HAP-1 (cell line): ENCODE results near the gene LRP1-AS.
"Not testable (repeated sequence)": the region's sequence is repeated elsewhere in the genome, so short reads cannot be mapped to it uniquely, and the experiment has no call there.

Experiments
- DNase-seq, 2 experiments: peaks; one replicate each; pipeline ENCODE4 v3.0.0-alpha.2; 2016 to 2020; ENCODE audit warnings: low spot score in 2 of 2
- H3K27me3 ChIP-seq: fragments of 250-450 bp; sonication (Bioruptor Pico); 2 replicates; pipeline ENCODE4 v1.5.1; 2020; ENCODE audit warnings: low read depth, mild to moderate bottlenecking, moderate library complexity
- H3K36me3 ChIP-seq: fragments of 250-450 bp; sonication (Bioruptor Pico); replicated peaks from 2 replicates; pipeline ENCODE4 v1.5.1; 2020; ENCODE audit warnings: mild to moderate bottlenecking
- H3K4me1 ChIP-seq: fragments of 250-450 bp; sonication (Bioruptor Pico); 2 replicates; pipeline ENCODE4 v1.5.1; 2020; ENCODE audit warnings: mild to moderate bottlenecking
- H3K4me3 ChIP-seq: fragments of 250-450 bp; sonication (Bioruptor Pico); 2 replicates; pipeline ENCODE4 v1.5.1; 2020; ENCODE audit warnings: mild to moderate bottlenecking, moderate library complexity
- H3K9me3 ChIP-seq: fragments of 250-450 bp; sonication (Bioruptor Pico); 2 replicates; pipeline ENCODE4 v1.5.1; 2020; ENCODE audit warnings: mild to moderate bottlenecking, moderate library complexity
- in situ Hi-C: fragments of 300-500 bp; cut with MboI; formaldehyde crosslinking; loops from 3 replicates; pipeline ENCODE4 v1.14.3; 2020; ENCODE audit warnings: low sequenced_read_pairs, inconsistent platforms, mixed read lengths

Gene LRP1-AS

DNA sequence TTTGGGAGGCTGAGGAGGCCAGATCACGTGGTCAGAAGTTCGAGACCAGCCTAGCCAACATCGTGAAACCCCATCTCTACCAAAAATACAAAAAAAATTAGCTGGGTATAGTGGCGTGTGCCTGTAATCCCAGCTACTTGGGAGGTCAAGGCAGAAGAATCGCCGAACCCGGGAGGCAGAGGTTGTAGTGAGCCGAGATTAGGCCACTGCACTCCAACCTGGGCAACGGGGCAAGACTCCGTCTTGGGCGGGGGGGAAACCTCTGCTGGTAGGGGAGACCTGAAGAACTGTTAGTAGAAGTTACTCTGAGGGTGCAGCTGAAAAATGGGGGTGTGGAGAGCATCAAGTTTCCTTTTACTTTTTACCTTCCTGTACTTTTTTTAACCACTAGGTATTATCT lies 21.4 kb downstream of the LRP1-AS start:
- Histone ChIP-seq H3K27me3 (no peaks in the 10 kb centered on the region), H3K36me3 (no peaks in the 10 kb centered on the region), H3K4me1 (peaks cover 10% of the 10 kb centered on the region), H3K9me3 (no peaks in the 10 kb centered on the region), H3K4me3 (no peak overlapping the region)
- no peak for DNase-seq
- in situ Hi-C loops = no loop called here

DNA sequence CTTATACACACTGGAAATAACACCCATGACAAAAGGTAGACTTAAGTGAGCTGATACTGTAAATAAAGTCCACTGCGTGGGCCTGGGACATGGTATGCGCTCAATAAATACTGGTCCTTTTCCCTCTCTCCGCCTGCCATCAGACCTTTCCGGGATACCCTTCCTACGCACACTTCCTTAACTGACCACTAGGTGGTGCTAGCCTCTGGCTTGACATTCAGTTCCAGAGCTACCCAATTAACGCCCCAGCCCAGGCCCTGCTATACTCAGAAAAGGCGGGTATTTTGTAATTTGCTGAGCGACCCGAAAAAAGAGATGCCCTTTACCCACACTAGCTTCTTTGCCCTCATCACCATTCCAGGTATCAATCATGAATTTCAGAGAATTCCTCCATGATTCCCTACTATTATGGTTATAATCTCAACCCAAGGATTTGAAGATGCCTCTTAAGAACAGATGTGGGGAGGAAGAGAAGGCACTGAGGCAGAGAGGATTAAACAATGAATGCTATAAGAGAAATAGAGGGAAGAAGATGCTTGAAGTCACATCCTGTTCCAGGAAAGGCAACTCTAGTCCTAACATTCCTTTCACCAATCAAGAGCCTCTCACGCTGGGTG lies 23.1 kb downstream of the LRP1-AS start:
- Histone ChIP-seq H3K9me3 (no peaks in the 10 kb centered on the region), H3K27me3 (no peaks in the 10 kb centered on the region), H3K4me3 (no peak overlapping the region), H3K4me1 (peaks cover 7% of the 10 kb centered on the region), H3K36me3 (no peaks in the 10 kb centered on the region)
- in situ Hi-C loops = no loop called here
- DNase-seq = peak; percentile 70 to 87

DNA sequence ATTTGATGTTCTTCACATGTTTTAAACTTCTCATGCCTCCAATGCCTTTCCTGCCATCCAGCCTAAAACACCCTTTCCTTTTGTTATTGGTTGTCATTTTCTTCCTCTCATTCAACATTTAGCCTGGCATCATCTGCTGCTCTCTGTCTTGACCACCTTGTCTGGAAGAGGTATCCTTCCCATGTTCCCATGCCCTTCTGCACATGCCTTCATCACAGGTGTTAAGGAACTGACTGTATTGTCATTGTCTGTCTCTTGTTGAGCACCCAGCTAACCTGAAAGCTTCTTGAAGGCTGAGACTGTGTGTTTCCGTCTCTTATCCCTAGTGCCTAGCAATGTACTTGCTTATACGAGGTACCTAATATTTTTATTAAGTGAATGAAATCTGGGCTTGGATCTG lies 23.6 kb downstream of the LRP1-AS start:
- Histone ChIP-seq H3K4me3 (no peak overlapping the region), H3K27me3 (no peaks in the 10 kb centered on the region), H3K4me1 (peaks cover 7% of the 10 kb centered on the region), H3K36me3 (no peaks in the 10 kb centered on the region), H3K9me3 (no peaks in the 10 kb centered on the region)
- DNase-seq = no peak
- in situ Hi-C loops = no loop called here

DNA sequence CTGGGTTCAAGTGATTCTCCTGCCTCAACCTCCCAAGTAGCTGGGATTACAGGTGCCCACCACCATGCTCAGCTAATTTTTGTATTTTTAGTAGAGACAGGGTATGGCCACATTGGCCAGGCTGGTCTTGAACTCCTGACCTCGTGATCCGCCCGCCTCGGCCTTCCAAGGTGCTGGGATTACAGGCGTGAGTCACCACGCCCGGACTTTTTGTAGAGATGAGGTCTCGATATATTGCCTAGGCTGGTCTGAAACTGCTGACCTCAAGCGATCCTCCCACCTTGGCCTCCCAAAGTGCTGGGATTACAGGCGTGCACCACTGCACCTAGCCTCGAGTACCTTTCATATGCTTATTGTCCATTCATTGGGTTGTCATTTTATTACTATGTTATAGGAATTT lies 26.7 kb downstream of the LRP1-AS start:
- H3K4me1 ChIP-seq, DNase-seq, H3K4me3 ChIP-seq, H3K9me3 ChIP-seq, H3K27me3 ChIP-seq, in situ Hi-C loops, H3K36me3 ChIP-seq: not testable (repeated sequence)

DNA sequence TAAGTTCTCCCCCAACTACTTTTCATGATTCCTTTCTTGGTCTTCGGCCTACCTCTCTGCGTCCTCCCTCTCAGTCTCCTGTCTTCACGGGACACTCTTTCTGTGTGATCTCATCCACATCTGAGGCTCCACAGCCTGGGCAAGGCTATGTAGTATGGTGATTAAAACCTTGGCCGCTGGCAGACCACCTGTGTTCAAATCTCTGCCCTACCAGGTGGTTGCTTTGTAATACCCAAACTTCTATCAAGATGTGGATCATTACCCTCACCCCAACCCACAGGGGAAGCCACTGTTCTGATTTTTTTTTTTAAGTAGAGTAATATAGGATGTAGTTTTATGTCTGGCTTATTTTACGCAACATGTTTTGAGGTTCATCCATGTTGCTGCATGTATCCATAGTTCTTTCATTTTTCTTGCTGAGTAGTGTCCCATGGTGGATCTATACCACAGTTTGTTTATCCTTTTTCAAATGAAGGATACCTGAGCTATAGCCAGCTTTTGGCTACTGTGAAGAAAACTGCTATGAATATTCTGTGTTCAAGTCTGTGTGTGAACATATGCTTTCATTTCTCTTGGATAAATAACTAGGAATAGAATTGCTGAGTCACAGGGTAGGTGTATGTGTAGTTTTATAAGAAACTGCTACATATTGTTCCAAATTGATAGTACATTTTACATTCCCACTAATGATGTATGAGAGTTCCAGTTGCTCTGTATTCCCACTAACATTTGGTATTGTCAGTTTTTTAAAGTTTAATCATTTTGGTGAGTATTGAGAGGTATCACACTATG lies 27.9 kb downstream of the LRP1-AS start:
- no peak for DNase-seq
- Histone ChIP-seq H3K9me3 (no peaks in the 10 kb centered on the region), H3K4me3 (no peak overlapping the region), H3K4me1 (no peaks in the 10 kb centered on the region), H3K36me3 (no peaks in the 10 kb centered on the region), H3K27me3 (peaks cover 2% of the 10 kb centered on the region; the same call in 1 of the 2 replicates)
- in situ Hi-C loops = loop anchor here (10.0 kb wide), 1 partner anchor 355 kb away; the partner anchor contains the start of gene HSD17B6

DNA sequence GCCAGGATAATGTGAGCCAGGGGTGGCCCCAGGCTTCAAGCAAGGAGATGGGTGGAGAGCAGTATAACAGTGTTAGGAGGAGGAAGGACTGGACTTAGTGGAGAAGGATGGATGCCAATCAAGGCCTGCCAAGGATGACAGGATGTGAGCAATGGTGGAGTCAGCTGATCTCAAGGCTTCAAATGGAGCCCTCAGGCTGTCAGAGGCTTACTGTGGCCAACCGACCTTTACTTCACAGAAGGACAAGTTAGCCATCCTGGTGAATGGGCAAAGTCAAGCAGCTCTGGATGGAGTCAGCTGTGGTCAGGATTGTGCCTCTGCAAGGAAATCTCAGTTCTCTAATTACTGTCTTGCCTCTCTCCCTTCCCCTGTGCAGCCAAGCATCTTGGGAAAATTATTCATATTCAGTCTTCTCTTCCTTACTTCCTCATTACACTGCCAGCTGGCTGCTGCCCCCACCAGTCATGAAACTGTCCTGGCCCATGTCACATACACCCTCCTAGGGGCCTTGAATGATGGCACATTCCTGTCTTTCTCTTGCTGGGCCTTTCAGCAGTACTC lies 28.6 kb downstream of the LRP1-AS start:
- no peaks in the 10 kb centered on the region for H3K4me1 ChIP-seq
- no peak for DNase-seq
- H3K27me3 ChIP-seq = peaks cover 2% of the 10 kb centered on the region; the same call in 1 of the 2 replicates
- in situ Hi-C loops = loop anchor here (10.0 kb wide), 1 partner anchor 354 kb away; the partner anchor contains the start of gene HSD17B6
- H3K9me3 ChIP-seq = no peaks in the 10 kb centered on the region
- no peaks in the 10 kb centered on the region for H3K36me3 ChIP-seq
- no peak overlapping the region for H3K4me3 ChIP-seq

DNA sequence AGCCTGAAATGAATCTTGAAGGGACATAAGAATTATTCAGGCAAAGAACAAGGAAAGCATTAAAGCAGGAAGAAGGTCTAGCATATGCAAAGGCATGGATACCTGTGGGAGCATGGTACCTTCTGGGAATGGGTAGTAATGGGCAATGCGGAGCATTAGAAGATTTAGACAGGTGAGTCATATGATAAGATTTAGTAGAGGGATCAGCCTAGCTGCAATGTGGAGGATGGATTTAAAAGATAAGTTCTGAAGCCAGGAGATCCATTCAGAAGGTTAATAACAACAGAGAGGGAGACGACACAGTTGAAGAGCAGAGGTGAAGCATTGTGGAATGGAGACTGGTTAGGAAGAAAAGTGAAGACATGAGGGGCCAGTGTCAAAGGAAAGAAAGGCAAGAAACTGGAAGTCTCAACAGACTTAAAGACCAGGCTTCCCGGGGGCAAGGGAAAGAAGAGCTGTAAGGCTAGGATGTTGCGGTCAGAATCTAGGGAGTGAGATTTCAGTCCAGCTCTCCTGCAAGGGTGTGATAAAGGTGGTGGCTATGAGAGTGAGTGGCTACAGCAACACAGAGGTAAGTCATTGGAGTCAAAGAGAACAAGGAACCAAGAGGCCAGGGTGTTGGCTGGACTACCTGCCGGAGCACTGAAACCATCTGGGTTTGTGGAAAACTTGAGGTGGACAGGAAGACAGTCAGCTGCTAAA lies 30.7 kb downstream of the LRP1-AS start:
- no peak for DNase-seq
- peaks cover 2% of the 10 kb centered on the region; the same call in 1 of the 2 replicates for H3K27me3 ChIP-seq
- H3K4me1 ChIP-seq = peaks cover 7% of the 10 kb centered on the region
- H3K9me3 ChIP-seq = no peaks in the 10 kb centered on the region
- in situ Hi-C loops = loop anchor here (10.0 kb wide), 1 partner anchor 352 kb away; the partner anchor contains the start of gene HSD17B6
- H3K4me3 ChIP-seq = no peak overlapping the region
- H3K36me3 ChIP-seq = no peaks in the 10 kb centered on the region

DNA sequence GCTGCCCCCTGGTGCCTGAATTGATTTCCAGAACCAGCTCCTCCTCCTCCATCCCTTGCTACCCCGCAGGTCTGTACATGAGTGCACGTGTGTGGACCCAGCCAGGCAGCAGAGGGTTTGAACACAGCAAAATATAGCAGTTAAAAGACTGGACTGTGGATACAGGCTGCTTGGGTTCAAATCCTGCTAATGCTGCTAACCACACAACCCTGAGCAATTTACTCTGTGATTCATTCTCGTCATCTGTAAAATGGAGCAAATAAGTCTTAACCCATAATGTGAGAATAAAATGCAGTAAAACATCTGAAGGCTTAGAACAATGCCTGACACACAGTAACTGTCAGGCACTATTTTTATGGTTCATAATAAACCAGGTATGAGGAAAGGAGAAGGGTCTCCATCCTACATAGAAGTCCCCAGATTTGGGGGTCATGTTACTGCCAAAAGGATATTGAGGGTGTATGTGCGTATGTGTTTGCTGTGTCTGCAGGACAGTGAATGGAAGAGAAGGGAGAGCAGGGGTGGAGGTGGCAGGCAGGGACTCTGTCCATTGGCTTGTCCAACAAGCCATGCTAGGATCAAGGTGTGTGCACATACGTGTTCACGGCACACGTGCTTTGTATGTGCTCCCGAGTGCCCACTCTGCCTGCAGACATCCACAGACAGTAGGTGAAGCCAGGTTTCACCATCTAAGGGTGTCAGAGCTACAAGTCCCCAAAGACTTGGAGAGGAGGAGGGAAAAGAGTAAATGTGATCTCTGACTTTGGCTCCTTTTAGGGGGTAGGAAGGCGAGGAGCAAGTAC lies 34.7 kb downstream of the LRP1-AS start:
- Histone ChIP-seq H3K4me3 (peak overlapping the region; percentile 32; the same call in 1 of the 2 replicates), H3K9me3 (no peaks in the 10 kb centered on the region), H3K36me3 (no peaks in the 10 kb centered on the region), H3K4me1 (peaks cover 31% of the 10 kb centered on the region), H3K27me3 (no peaks in the 10 kb centered on the region)
- in situ Hi-C loops = loop anchor here (5.0 to 10.0 kb wide), 3 partner anchors 45 to 348 kb away; partner anchors contain the start of gene HSD17B6
- DNase-seq = no peak

DNA sequence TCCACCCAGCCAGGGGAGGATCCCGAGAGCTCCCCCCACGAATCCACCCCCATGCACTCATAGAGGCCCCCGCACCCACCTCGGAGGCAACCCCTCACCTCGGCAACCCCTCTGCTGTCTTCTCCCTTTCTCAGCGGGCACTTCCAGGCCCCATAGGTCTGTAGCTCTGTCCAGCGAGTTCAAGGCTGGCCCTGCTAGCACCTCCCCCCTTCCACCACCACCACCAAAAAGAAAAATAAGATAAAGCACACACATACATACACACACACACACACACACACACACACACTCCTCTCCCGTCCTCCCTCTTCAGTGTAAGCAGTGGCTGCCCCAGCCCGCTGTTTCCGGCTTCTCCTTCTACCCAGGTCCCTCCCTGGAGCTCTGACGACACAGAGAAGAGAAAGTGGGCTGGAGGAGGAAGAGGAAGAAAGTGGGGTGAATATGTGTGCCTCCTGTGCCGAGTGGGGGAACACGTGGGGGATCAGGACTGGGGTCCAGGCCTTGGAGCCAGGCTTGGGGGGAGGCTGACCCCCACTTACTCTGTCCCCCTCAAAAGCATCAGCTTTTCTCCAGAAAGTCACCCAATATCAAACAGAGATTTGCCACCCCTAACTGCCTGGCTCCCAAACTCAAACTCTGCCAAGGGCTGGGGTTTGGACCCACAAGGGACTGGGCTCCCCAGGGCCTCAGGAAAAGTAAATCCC lies 36.2 kb downstream of the LRP1-AS start, which contains the start of gene STAT6:
Gene STAT6 (minus strand): TSS at position 332 of the 704 bp plus-strand sequence. CDS start 3,084 bp downstream, outside the sequence.
- peaks cover 7% of the 10 kb centered on the region; the same call in 1 of the 2 replicates for H3K36me3 ChIP-seq
- H3K4me3 ChIP-seq = peak within 1 kb of the TSS; percentile 32
- DNase-seq = peak; percentile 58 to 76
- peaks cover 31% of the 10 kb centered on the region for H3K4me1 ChIP-seq
- H3K27me3 ChIP-seq = no peaks in the 10 kb centered on the region
- in situ Hi-C loops = loop anchor here (5.0 to 10.0 kb wide), 3 partner anchors 44 to 346 kb away; partner anchors contain the start of gene HSD17B6
- no peaks in the 10 kb centered on the region for H3K9me3 ChIP-seq

DNA sequence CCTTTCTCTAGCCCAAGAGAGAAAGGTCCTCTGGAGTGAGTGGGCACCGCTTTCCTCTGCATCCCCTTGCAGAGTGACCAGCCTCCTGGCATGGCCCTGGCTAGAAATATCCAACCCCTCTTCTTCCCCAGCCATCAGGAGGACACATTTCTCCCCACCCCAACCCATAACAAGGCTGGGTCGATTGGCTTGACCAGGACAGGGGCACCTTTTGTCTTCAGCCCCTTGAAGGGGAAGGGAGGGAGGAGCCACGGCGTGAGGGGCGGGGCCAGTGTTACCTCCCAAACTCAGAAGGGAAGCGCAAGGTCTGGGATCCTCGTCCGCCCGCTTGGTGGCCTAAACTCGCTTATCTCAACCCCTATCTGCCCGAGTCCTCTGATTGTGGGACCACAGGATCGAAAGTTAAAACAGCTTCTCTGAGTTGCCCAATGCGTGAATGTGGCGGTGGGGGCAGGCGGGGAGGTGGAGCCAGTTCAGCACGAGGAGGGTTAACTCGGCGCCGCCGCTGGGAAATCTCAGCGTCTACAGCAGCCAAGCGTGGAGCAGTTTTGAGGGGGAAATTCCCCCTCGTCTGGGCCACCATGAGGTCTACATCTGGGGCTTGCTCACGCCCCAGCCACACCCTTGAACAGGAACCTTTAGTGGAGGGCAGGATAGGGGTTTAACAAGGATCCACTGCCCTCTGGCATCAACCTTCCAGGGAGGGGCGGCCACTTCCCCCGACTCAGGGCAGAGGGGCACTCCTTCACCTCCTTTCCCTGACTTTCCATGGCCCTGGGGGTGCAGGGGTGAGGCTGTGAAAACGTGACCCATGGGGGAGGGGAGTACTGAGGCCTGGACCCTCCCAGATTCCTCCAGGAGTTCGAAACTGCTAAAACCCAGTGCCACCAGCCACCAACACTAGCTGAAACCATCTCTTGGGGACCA lies 37.1 kb downstream of the LRP1-AS start:
- Histone ChIP-seq H3K36me3 (peaks cover 8% of the 10 kb centered on the region; the same call in 1 of the 2 replicates), H3K9me3 (no peaks in the 10 kb centered on the region), H3K27me3 (no peaks in the 10 kb centered on the region), H3K4me1 (peaks cover 31% of the 10 kb centered on the region), H3K4me3 (peak overlapping the region; percentile 32)
- peak; percentile 79 to 92 for DNase-seq
- in situ Hi-C loops = loop anchor here (5.0 to 10.0 kb wide), 3 partner anchors 43 to 346 kb away; partner anchors contain the start of gene HSD17B6
